ENCODE data around the gene GNPTAB.
A peak's percentile ranks its signal among the peaks of the same experiment; 100 is the strongest.

GNPTAB gene

GRCh38 chr12:101696251-101697196 lies 134.2 kb downstream of the GNPTAB start:
- peak; percentile 50 for DNase-seq (ENCODE audit: low spot score)

GRCh38 chr12:101695706-101696105 lies 135.1 kb downstream of the GNPTAB start:
- DNase-seq (ENCODE audit: low spot score), result no peak

Small RNAs within 50 kb of the gene (small RNA-seq; reads per million reads assigned to genes)
- gene RNA5SP368 (0 reads per million in 2 experiments), gene RNA5SP369 (0 reads per million in 2 experiments), gene RNU6-101P (0 reads per million in 2 experiments), gene RNU6-1183P (0 reads per million in 2 experiments), gene RNU6-172P (0 reads per million in 2 experiments), gene RNY1P16 (0 reads per million in 2 experiments)

All from SK-N-DZ (cell line).